ENCODE data around the gene PCCA.
"Not testable (repeated sequence)": the region's sequence is repeated elsewhere in the genome, so short reads cannot be mapped to it uniquely, and the experiment has no call there.

PCCA gene

DNA sequence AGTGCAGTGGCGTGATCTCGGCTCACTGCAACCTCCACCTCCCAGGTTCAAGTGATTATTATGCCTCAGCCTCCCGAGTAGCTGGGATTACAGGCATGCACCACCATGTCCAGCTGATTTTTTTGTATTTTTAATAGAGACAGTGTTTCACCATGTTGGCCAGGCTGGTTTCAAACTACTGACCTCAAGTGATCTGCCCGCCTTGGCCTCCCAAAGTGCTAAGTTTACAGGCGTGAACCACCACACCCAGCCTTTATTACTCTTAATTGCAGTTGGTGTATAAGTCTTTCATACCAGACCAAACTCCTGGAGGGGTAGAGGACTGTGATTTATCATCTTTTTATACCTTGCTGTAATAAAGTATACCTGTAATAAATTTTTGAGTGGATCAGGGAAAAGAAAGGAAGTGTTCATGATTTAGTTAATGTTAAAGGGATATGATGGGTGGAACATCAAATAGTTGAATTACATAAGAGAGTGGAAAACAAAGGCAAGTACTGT, 52.6 kb downstream of the PCCA start:
- not testable (repeated sequence) for DNase-seq

DNA sequence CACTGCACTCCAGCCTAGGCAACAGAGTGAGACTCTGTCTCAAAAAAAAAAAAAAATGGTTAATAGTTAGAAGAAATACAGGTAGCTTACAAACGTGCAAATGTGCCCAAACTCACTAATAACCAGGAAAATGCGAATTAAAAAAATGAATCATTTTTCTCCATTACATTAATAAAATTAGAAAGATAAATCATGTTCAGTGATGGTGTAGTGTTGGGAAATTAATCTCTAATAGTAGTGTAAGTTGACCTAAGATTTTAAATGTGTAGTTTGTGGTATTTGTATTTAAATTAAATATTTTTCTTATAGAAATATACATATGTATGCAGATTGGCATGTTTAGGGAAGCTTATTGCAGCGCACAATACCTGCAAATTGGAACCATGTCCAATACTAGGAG, 57.6 kb downstream of the PCCA start:
- no peak for DNase-seq

DNA sequence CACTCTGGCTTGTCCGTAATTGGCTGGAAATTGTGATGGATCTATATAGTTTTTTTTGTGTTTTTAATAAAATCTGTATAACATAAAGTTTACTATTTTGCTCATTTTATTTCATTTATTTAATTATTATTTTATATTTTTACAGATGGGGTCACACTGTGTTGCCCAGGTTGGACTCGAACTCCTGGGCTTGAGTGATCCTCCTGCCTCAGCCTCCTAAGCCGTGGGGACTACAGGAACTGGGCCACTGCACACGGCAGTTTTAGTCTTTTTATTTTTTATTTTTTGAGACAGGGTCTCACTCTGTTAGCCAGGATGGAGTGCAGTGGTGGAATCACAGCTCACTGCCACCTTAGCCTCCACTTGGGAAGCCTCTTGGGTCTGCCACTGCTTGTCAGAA, 58.9 kb downstream of the PCCA start:
- DNase-seq: no peak

DNA sequence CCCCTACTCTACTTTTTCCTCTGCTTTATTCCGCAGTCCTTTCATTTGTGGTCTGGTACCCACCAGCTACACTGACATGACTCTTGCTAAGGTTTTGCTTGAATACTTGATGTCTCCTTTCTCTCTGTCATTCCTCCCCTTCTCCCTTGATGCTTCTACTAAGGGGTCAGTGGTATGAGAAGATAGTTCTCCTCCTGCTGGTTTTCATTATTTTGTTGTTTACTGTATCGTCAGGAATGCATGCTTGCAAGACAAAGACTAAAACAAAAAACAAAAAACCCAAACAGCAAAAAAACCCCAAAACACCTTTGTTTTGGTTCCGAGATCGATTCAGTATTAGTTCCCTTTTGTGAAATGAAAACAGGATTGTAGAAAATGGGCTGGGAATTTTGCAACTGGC, 59.5 kb downstream of the PCCA start:
- DNase-seq: no peak

DNA sequence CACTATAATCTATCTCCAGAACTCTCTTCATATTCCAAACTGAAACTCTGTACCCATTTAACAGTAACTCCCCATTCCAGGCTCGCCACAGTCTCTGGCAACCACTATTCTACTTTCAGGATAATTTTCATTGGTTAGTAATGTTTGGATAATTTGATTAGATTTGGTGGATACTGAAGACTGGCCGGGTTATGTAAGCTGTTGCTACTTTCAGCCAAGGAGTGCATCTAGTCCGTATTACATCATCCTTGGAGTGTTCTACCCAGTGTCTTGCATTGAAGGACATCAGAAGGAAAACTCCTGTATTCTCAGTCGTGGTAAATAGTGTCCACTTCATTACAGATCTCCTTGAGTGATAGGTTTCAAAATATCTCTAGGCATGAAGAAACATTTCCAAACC, 60.5 kb downstream of the PCCA start:
- no peak for DNase-seq

DNA sequence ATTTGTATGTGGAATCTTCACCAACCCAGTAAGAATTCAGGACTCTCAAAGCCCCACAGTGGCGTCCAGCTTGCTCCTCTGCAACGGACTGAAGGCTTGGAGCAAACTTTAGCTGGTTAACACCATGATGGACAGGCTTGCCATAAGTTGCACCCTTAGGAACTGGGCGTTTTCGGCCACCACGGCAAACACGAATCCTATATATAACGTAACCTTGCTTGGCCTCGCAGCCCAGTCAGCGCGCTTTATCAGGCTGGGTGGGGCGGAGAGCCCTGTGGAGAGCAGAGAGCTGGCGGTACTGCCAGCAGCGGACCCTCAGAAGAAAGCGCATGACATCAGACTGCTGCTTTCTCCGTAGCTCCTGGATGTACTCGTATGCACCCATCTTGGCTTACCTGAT, 61.8 kb downstream of the PCCA start:
- not testable (repeated sequence) for DNase-seq

DNA sequence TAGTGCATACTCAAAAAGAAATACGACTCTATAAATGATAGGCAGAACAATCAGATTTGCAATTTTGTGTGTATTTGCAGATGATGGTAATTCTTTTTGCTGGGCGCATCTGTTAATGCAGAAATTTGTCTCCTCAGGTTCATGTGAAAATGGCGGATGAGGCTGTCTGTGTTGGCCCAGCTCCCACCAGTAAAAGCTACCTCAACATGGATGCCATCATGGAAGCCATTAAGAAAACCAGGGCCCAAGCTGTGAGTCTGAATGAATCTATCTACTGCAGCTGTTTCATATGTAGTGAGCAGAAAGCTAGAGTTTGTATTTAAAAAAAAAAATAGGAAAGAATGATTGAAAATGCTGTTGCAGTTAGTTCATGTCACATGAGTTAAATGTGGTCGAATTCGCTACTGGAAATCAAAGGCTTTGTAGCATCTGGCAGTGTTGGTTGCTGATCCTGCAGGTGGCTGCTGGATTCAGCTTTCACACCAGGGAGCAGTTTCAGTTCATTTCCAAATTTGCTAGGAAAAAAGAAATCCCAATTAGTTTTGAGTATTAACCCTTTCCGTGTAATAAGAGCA, 66.0 kb downstream of the PCCA start:
- no peak for DNase-seq

DNA sequence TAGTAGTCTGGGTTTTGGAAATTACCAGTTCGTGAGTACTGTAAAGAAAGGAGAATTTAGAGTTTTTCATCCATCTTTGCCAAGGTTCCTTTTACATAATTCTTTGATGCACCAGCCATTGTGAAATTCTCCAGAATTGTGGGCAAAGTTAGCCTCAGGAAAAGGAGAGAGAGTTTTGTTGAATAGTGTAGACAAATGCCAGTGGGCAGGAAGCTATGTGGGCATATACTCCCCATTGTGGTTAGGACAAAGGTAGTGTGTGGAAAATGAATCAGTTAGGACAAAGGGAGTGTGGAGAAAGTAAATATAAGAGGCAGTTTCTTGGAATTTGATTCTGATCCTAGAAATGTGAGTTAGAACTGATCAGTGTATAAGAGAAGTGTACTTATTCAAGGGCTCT, 67.9 kb downstream of the PCCA start:
- DNase-seq: no peak

DNA sequence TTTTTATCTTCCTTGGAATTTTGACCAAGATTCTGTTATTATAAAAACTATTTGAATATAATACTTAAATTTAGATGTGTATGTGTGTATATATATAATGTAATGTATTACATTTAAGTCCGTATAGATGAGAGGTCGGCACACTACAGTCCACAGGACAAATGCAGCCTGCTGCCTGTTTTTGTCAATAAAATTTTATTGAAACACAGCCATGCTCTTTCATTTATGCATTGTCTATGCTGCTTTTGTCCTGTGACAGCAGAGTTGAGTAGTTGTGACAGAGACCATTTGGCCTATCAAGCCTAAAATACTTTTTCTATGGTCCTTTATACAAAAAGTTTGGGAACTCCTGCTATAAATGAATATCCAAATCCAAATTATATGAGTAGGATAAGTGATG, 69.7 kb downstream of the PCCA start:
- DNase-seq: no peak

DNA sequence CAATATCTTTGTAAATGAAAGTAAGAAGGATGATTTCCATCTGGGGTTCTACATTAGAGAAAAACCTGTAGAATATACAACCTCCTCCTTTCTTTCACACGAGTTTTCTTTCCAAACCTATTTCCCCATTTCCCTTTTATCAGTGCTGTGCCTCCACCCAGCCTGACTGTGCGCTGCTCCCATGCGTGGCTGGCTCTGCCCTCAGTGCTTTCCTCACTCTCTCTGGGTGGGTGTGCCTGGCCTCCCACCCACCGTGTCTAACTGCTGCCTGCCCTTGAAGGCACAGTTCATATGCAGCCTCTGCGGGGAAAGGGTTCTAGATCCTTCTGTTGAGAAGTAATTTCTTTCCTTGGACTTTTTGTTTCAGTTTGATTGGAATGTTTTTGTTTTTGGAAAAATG, 70.7 kb downstream of the PCCA start:
- no peak for DNase-seq

DNA sequence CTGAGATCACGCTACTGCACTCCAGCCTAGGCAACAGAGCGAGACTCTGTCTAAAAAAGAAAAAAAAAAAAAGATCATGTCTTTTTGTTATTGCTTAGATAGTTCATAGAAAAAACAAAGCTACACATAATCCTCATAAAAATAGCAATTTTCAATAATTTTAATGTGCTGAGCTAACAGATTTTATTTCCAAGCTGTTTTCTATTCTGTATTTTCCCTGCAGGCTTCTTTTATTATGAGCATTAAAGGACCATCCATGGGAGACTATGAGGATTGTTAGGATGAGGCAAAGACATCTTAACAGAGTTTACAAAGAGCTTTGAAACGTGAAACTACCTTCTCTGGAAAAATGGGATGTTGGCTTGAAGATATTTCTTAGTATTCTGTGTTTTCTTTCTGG, 71.6 kb downstream of the PCCA start:
- DNase-seq: no peak

DNA sequence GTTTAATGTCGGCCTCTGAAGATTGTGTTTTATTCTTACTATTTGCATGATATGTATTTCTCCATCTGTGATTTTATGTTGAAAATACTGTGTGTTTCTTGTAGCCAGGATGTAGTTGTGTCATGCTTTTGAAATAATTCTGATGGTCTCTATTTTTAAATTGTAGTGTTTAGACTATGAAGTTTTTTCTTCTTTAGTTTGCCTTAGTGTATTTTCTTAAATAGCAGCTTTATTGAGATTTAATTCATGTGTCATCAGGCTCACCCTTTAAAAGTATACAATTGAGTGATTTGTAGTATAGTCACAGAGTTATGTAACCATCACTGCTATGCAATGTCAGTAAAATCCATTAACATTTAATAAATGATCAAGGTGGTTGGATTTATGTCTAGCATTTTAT, 74.5 kb downstream of the PCCA start:
- no peak for DNase-seq

DNA sequence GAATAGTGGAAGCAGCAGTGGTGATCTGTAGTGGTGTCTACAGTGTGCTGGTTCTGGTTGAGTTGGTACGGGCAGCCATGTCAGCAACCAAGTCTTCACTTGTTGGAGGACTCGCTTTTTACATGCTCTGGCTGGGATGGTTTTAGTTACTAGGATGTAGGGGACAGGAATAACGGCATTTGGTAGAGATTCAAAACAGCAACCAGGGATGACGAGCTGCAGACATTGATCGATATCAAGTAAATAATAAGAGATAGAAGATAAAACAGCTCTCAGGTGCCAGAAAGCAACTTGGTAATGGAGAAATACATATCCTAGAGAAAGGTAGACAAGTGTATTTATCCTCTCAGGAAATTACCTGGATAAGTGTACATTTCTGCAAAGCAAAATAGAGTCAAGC, 84.3 kb downstream of the PCCA start:
- DNase-seq: no peak

DNA sequence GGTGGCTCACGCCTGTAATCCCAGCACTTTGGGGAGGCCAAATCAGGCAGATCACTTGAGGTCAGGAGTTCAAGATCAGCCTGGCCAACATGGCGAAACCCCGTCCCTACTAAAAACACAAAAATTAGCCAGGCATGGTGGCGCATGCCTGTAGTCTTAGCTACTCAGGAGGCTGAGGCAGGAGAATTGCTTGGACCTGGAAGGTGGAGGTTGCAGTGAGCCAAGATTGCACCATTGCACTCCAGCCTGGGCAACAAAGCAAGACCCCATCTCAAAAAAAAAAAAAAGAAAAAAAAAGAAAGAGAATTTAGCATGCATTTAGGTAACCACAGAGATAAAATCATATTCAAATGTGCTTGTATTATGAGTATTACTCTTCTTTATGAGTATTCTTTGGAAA, 85.6 kb downstream of the PCCA start:
- not testable (repeated sequence) for DNase-seq

DNA sequence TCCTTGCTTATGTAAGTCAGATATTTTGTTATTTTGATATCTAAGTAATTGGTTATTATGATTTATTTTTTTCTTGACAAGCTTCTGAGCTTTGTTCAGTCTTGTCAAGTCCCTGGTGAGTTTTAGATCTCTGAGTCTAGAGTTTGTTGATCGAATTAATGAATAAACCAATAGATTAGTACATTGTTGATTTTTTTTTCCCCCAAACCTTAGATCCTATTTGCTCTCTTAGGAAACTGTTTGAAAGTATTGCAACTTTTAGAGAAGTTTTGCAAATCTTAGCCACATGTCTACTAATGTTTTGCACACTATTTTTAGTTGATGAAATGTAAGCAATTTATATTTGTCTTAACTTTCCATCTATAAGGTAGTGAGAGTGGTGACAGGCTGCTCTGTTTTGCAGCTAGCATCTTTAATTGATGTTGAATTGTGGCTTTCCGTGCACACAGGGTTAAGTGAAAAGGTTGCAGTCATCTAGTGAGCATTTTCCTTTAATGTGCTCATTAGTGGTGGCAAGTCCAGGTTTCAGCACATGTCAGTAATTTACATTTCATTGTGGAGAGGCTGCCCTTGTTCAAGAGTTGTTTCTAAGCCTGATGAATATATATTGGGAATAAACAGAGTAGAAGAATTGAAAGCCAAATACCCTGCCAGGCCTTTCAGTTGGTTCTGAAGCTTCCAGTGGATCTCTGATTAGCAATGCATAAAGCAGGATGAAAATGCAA, 86.3 kb downstream of the PCCA start:
- DNase-seq: no peak

DNA sequence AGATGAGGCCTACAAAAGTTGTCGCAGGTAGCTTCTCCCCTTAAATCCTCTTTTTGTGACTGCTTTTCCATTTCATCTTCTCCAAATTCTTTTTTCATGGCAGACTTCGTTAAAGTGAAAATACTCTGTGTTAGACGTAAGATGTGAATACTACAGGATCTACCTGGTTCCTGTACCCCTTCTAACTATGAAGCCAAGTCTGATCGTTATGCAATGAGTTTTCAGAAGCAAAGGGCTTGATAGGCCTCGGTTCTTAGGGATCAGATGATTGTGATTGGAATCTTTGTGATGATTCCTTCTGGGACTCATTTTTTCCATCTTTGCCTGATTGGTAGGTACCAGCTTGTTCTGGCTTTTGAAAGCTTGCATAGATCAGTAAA, 86.9 kb downstream of the PCCA start:
- DNase-seq: no peak

DNA sequence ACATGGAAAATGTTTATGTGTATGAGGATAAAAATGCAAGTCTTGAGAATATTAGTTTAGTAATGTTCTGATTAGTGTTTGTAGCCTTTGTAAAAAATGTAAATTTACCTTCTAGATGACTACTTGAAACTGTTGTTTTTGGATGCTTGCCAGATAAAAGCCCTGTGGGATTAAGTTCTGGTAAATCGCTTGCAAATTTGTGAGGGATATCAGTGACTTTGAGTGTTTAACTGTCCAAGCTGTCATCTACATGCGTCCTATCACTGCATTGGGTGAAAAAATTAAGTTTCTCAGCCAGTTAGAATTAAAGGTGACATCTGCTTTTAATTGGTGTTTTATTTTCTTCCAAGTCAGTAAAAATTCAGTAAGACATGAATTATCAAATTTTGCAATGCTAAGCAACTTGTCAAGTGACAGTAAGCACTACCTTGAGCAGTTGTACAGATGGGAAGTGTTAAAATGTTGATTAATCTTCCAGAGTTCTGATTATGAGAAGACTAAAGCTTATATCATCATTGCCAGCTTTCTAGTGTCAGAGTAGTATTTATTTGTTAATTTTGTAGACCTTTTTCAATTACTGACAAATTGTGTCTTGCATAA, 88.0 kb downstream of the PCCA start:
- DNase-seq: peak; percentile 50

DNA sequence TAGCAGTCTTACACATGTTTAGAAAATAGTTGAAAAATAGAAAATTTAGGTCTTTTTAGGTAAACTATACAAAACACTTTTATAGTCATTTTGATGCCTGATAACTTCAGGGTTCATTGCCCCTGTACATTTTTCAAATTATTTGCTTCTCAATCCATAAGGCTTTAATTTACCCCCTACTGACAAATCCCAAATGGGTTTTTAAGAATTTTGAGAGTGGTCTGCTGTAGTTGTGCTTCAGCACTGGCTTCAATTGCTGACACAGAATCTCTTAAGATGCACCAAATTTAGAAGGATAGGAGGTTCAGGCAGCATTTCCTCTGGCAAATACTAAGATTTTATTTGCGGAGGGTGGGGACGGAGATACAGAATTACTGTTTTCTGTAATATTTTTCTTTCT, 89.4 kb downstream of the PCCA start:
- DNase-seq: no peak

DNA sequence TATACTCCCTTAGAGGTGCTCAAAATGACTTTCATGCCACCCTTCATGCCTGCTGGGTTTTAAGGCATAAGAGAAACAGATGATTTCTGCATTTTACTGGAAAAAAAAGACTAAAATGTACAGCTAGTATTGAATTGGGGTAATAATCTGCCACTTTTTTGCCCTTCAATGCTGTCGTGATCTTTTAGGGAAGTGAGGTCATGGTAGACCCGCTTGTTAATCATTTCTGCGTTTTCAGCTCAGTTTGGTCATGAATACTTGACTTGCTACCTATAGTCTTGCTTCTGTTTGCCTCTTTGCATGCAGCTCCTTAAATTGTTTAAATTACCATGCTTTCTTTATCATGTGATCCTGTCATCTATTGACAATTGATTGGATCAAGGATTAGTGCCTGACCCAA, 90.4 kb downstream of the PCCA start:
- DNase-seq: no peak

DNA sequence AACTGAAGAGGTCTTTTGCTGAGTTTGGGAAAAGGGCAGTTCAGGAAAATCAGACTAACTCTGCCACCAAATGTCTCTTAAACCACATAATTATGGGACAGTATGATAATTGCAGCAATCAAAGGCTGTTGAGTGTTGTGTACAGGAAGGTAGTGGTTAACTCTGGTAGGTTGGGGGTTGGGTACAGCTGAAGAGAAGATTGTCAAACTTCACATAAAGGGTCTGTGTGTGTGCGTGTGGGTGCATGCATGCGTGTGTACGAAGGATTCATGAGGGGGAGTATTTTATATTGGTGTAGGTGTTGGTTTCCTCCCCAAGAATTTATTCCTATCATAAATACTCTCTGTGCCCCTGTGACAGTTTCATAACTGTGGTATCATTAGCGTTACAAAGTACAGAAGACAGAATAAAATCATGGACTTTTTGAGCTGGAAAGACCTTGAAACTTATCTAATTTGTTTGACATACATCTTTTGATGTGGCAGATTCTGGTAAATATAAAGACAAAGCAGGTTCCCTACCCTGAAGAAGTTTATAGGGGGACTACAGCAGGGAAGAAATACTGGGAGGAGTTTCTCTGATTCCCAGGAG, 94.1 kb downstream of the PCCA start:
- no peak for DNase-seq

DNA sequence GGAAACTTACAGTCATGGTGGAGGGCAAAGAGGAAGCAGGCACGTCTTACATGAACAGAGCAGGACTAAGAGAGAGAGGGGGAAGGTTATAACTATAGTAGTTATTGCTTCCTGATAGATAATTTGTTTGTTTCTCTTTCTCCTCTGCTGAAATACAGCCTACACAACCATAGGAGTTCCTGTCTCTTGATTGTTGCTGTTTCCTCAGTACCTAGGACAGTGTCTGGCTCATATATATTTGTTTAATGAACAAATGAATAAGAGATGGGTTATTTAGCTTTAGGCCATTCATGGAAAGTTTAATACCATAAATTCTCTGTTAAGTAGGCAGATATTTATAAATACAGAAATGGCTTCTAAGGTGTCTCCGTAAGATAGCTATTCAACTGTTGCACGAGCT, 95.2 kb downstream of the PCCA start:
- DNase-seq: no peak

DNA sequence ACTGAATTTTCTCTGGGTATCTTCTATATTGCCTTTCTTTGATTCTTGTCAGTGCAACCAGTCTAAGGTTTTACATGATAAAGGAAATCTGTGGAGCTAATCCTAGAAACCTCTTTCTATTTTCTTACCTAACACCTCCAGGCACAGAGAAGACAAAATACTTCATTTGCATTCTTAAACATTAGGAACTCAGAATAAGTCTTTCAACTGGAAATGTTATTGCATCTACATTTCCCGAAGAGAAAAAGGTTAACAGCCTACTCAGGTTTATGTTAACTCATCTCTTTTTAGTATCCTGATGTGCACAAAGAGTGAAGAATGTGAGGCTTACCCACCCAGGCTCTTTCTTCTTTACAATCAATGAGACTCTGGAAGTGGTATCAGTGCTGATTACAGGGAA, 106.7 kb downstream of the PCCA start:
- no peak for DNase-seq

DNA sequence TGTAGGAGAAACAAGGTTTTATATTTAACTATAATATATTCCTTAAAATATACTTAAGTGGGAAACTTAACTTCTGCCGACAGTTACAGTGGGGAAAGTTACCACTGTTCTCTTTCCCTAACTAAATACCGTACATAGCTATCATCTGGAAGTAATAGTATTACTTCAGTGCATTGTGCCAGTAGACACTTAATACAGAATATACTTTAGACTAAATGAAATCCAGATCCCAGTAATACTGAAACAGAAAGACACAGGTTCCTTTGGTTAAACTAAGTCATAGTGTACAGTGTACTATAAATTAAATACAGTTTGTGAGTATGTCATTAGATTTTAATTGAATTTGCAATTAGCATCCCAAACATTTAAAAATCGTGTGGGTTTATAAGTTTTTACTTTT, 107.5 kb downstream of the PCCA start:
- DNase-seq: no peak

DNA sequence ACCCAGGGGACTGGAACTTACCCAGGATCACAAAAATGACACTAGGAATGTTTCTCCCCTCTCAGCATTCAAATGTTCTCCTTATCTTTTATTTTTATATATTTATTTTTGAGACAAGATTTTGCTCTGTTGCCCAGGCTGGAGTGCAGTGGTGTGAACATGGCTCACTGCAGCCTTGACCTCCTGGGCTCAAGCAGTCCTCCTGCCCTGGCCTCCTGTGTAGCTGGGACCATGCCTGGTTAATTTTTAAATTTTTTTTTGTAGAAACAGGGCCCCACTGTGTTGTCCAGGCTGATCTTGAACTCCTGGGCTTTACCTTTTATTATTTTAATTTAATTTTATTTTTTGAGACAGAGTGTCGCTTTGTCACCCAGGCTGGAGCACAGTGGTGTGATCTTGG, 108.2 kb downstream of the PCCA start:
- no peak for DNase-seq

Measured in NCI-H1092 (cell line).